H9 (cell line): Measurements from ENCODE around the gene KRT32. TPM values are rescaled to one million over a fixed set of nuclear protein-coding genes. Genes with fewer than 3 reads are reported as not detected.

Experiments used
- DNase-seq: peaks from one replicate; pipeline ENCODE4 v3.0.0-alpha.2; 2017
- H2AFZ ChIP-seq: one replicate; pipeline ENCODE4 v1.6.1; 2013; ENCODE audit warnings: mild to moderate bottlenecking, low read length, control low read depth, moderate library complexity
- H2AK5ac ChIP-seq: 2 replicates; pipeline ENCODE4 v1.6.1; 2013; ENCODE audit warnings: low read length, control low read depth, mixed read lengths; ENCODE audit not compliant: insufficient read length
- H2BK120ac ChIP-seq: one replicate; pipeline ENCODE4 v1.6.1; 2013; ENCODE audit warnings: low read depth, mild to moderate bottlenecking, low read length, control low read depth, inconsistent platforms; ENCODE audit not compliant: poor library complexity, severe bottlenecking
- H2BK12ac ChIP-seq: 2 replicates; pipeline ENCODE4 v1.6.1; 2013; ENCODE audit warnings: low read length, control low read depth, mixed read lengths, low read depth; ENCODE audit not compliant: insufficient read length
- H2BK15ac ChIP-seq: 2 replicates; pipeline ENCODE4 v1.6.1; 2013; ENCODE audit warnings: low read depth, low read length, control low read depth
- H2BK20ac ChIP-seq: one replicate; pipeline ENCODE4 v1.6.1; 2013; ENCODE audit warnings: low read depth, mild to moderate bottlenecking, low read length, control low read depth, inconsistent platforms; ENCODE audit not compliant: poor library complexity, severe bottlenecking
- H2BK5ac ChIP-seq: 2 replicates; pipeline ENCODE4 v1.6.1; 2013; ENCODE audit warnings: low read length, control low read depth, mixed read lengths; ENCODE audit not compliant: insufficient read length
- H3K14ac ChIP-seq: 2 replicates; pipeline ENCODE4 v1.6.1; 2013; ENCODE audit warnings: low read length, control low read depth; ENCODE audit not compliant: insufficient read depth
- H3K18ac ChIP-seq: 2 replicates; pipeline ENCODE4 v1.6.1; 2013; ENCODE audit warnings: low read depth, mild to moderate bottlenecking, mixed read lengths, low read length, control low read depth; ENCODE audit not compliant: insufficient read length
- H3K23ac ChIP-seq: 2 replicates; pipeline ENCODE4 v1.6.1; 2013; ENCODE audit warnings: low read length, control low read depth, mixed read lengths, low read depth; ENCODE audit not compliant: insufficient read length
- H3K23me2 ChIP-seq: 2 replicates; pipeline ENCODE4 v1.6.1; 2013; ENCODE audit warnings: low read depth, mild to moderate bottlenecking, mixed read lengths, low read length, control low read depth; ENCODE audit not compliant: insufficient read length, poor library complexity, severe bottlenecking
- H3K27ac ChIP-seq: 2 replicates; pipeline ENCODE4 v1.5.1; 2013; ENCODE audit warnings: low read length, control low read depth, mixed read lengths, low read depth; ENCODE audit not compliant: insufficient read length
- H3K27me3 ChIP-seq: 2 replicates; pipeline ENCODE4 v1.6.1; 2013; ENCODE audit warnings: low read length, control low read depth, inconsistent platforms; ENCODE audit not compliant: insufficient read depth
- H3K4ac ChIP-seq: 2 replicates; pipeline ENCODE4 v1.6.1; 2013; ENCODE audit warnings: low read depth, mild to moderate bottlenecking, control low read depth, inconsistent platforms, low read length, moderate library complexity
- H3K4me1 ChIP-seq: 2 replicates; pipeline ENCODE4 v1.6.1; 2013; ENCODE audit warnings: low read length, control low read depth, inconsistent platforms; ENCODE audit not compliant: insufficient read depth
- H3K4me2 ChIP-seq: 2 replicates; pipeline ENCODE4 v1.6.1; 2013; ENCODE audit warnings: low read length, control low read depth, mixed read lengths; ENCODE audit not compliant: insufficient read length, insufficient read depth
- H3K56ac ChIP-seq: 2 replicates; pipeline ENCODE4 v1.6.1; 2013; ENCODE audit warnings: low read depth, mild to moderate bottlenecking, mixed read lengths, low read length, control low read depth; ENCODE audit not compliant: insufficient read length
- H3K79me1 ChIP-seq: 2 replicates; pipeline ENCODE4 v1.6.1; 2013; ENCODE audit warnings: low read depth, mild to moderate bottlenecking, moderate library complexity, low read length, control low read depth, inconsistent platforms; ENCODE audit not compliant: insufficient read depth, poor library complexity, severe bottlenecking
- H3K79me2 ChIP-seq: 2 replicates; pipeline ENCODE4 v1.6.1; 2013; ENCODE audit warnings: low read length, control low read depth, inconsistent platforms; ENCODE audit not compliant: insufficient read depth
- H3K9ac ChIP-seq: 2 replicates; pipeline ENCODE4 v1.6.1; 2013; ENCODE audit warnings: low read length, control low read depth, mixed read lengths; ENCODE audit not compliant: insufficient read length; ENCODE audit errors: extremely low read depth
- H3K9me3 ChIP-seq: one replicate; pipeline ENCODE4 v1.6.1; 2013; ENCODE audit warnings: low read depth, low read length, inconsistent platforms; ENCODE audit not compliant: control insufficient read depth
- H3T11ph ChIP-seq: one replicate; pipeline ENCODE4 v1.6.1; 2013; ENCODE audit warnings: mild to moderate bottlenecking, low read length, control low read depth, inconsistent platforms
- H4K20me1 ChIP-seq: one replicate; pipeline ENCODE4 v1.6.1; 2013; ENCODE audit not compliant: control insufficient read depth, insufficient read length, insufficient read depth
- H4K5ac ChIP-seq: 2 replicates; pipeline ENCODE4 v1.6.1; 2013; ENCODE audit warnings: low read depth, mild to moderate bottlenecking, mixed read lengths, low read length, control low read depth; ENCODE audit not compliant: insufficient read length
- H4K8ac ChIP-seq: replicated peaks from 2 replicates; pipeline ENCODE4 v1.6.1; 2013; ENCODE audit warnings: low read length, control low read depth, mixed read lengths, low read depth; ENCODE audit not compliant: insufficient read length
- H4K91ac ChIP-seq: 2 replicates; pipeline ENCODE4 v1.6.1; 2013; ENCODE audit warnings: low read depth, mild to moderate bottlenecking, moderate library complexity, mixed read lengths, low read length, control low read depth; ENCODE audit not compliant: insufficient read length
- H3K27ac Mint-ChIP-seq, 3 experiments: 2 replicates in 2 of 3; 3 replicates in 1 of 3; pipeline ENCODE4 v1.8.0; 2020 to 2021; ENCODE audit warnings: mixed read lengths in 3 of 3, mild to moderate bottlenecking in 1 of 3, moderate library complexity in 1 of 3
- H3K27me3 Mint-ChIP-seq: 2 replicates; pipeline ENCODE4 v1.8.0; 2021; ENCODE audit warnings: low read depth, mild to moderate bottlenecking, moderate library complexity, mixed read lengths
- H3K36me3 Mint-ChIP-seq, 3 experiments: 2 replicates in 2 of 3; 3 replicates in 1 of 3; pipeline ENCODE4 v1.8.0; 2020 to 2021; ENCODE audit warnings: low read depth in 3 of 3, mixed read lengths in 3 of 3; ENCODE audit not compliant: insufficient read depth in 1 of 3
- H3K4me1 Mint-ChIP-seq, 2 experiments: 2 replicates each; pipeline ENCODE4 v1.8.0; 2020; ENCODE audit warnings: mixed read lengths in 2 of 2
- H3K4me3 Mint-ChIP-seq, 2 experiments: 2 replicates in 1 of 2; 3 replicates in 1 of 2; pipeline ENCODE4 v1.8.0; 2020 to 2021; ENCODE audit warnings: mild to moderate bottlenecking in 2 of 2, mixed read lengths in 2 of 2, moderate library complexity in 1 of 2
- H3K9me3 Mint-ChIP-seq, 2 experiments: 2 replicates in 1 of 2; 3 replicates in 1 of 2; pipeline ENCODE4 v1.8.0; 2020; ENCODE audit warnings: mild to moderate bottlenecking in 2 of 2, mixed read lengths in 2 of 2, moderate library complexity in 1 of 2
- whole genome bisulfite sequencing: extraction: QIAGEN DNeasy Blood & Tissue Kit; methylation state at CpG from one replicate; pipeline ENCODE4 v1.1.7; 2013; ENCODE audit warnings: missing lambda C conversion rate, low lambda C conversion rate, mixed read lengths; ENCODE audit not compliant: insufficient read length; ENCODE audit errors: extremely low coverage; 5-methylcytosine and 5-hydroxymethylcytosine counted together
- total RNA-seq: library from RNA; stranded (reverse); gene quantifications from 2 replicates; pipeline ENCODE4 v1.2.1, GENCODE V29; 2021
- TF ChIP-seq, protein P1 (sequence below): fragments of 200-600 bp; sonication (generic); conservative IDR thresholded peaks from 3 replicates; pipeline ENCODE4 v1.8.0; 2021; ENCODE audit warnings: antibody characterized with exemption, mild to moderate bottlenecking

Gene KRT32
- total RNA-seq, 1 experiment from 2014 or later = not detected

DNA sequence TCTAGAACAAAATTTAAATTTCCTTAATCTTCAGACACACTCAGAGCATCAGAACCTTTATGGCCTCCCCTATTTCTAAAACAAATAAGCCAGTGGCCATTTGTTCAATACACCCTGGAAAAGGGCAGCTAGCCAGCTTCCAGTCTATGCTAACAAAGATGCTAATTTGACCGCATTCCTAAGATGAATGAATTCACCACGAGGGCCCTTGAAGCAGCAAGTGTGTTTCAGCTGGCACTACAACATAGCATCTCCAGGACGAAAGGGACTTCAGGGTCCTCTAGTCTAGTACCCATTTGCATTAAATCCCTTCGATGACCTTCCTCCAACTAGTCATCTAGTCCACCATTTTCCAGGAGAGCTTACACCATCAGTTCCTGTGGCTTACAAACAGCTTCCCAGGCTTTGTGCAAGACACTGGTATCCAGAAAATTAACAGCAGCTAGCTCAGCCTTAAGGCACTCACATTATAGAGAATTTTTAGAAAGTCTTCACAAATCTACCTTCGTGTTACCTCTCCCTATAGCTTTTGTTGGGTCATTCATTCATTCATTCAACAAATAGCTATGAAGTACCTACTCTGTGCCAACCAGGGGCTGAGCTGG is 53.7 kb downstream of the KRT32 start:
- Histone ChIP-seq H2AFZ (no peak overlapping the region), H3K27me3 (no peaks in the 10 kb centered on the region), H3K79me1 (no peaks in the 10 kb centered on the region), H3K56ac (no peak overlapping the region), H3T11ph (no peak overlapping the region), H4K91ac (no peak overlapping the region), H3K9ac (no peak overlapping the region), H4K5ac (no peak overlapping the region), H3K23me2 (no peaks in the 10 kb centered on the region), H2BK12ac (no peak overlapping the region), H3K14ac (no peak overlapping the region), H3K27ac (no peak overlapping the region), H2AK5ac (no peak overlapping the region), H2BK15ac (no peak overlapping the region), H2BK5ac (no peak overlapping the region), H3K4me1 (peaks cover 4% of the 10 kb centered on the region), H3K79me2 (no peaks in the 10 kb centered on the region), H2BK120ac (no peak overlapping the region), H3K23ac (no peak overlapping the region), H4K8ac (no peak overlapping the region), H4K20me1 (no peaks in the 10 kb centered on the region), H3K18ac (no peak overlapping the region), H3K4me2 (peak overlapping the region; percentile 15), H3K4ac (no peak overlapping the region), H2BK20ac (no peak overlapping the region), H3K9me3 (no peaks in the 10 kb centered on the region)
- Mint-ChIP-seq H3K36me3 (no peaks in the 10 kb centered on the region), H3K4me3 (no peak overlapping the region), H3K9me3 (no peaks in the 10 kb centered on the region), H3K27ac (peak overlapping the region in 1 of 3 experiments; percentile 56; a peak in 2 of 7 replicates), H3K27me3 (no peaks in the 10 kb centered on the region; the same call in 1 of the 2 replicates), H3K4me1 (peaks cover 36 to 38% of the 10 kb centered on the region in 2 experiments)
- TF ChIP-seq, protein P1, sequence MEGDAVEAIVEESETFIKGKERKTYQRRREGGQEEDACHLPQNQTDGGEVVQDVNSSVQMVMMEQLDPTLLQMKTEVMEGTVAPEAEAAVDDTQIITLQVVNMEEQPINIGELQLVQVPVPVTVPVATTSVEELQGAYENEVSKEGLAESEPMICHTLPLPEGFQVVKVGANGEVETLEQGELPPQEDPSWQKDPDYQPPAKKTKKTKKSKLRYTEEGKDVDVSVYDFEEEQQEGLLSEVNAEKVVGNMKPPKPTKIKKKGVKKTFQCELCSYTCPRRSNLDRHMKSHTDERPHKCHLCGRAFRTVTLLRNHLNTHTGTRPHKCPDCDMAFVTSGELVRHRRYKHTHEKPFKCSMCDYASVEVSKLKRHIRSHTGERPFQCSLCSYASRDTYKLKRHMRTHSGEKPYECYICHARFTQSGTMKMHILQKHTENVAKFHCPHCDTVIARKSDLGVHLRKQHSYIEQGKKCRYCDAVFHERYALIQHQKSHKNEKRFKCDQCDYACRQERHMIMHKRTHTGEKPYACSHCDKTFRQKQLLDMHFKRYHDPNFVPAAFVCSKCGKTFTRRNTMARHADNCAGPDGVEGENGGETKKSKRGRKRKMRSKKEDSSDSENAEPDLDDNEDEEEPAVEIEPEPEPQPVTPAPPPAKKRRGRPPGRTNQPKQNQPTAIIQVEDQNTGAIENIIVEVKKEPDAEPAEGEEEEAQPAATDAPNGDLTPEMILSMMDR = no peak
- peak; percentile 61 for DNase-seq
- no CpG with 5 or more reads among the region's 5 CpGs for WGBS
